ENCODE measurements around the gene GPD1. TPM values are rescaled to one million over a fixed set of nuclear protein-coding genes. Genes with fewer than 3 reads are reported as not detected.

Gene GPD1
- polyA plus RNA-seq, 4 donors = 97.1 to 198 (median 157) TPM

- Histone ChIP-seq H3K4me1 (ENCODE audit: control insufficient read depth in 3 of 3, insufficient read depth in 2 of 3, low read depth in 1 of 3, low read length in 2 of 3) (peaks cover 2 to 79% (median 17%) of the 10 kb centered on the region in 3 donors), H3K36me3 (ENCODE audit: control insufficient read depth in 3 of 3, insufficient read depth in 2 of 3, low read depth in 1 of 3, low read length in 3 of 3) (peaks cover 0 to 58% (median 0%) of the 10 kb centered on the region in 3 donors), H3K4me3 (ENCODE audit: low read depth in 1 of 3, low read length in 3 of 3) (no peak overlapping the region), H3K9me3 (ENCODE audit: control insufficient read depth in 2 of 2, insufficient read depth in 1 of 2, low read depth in 1 of 2, low read length in 1 of 2) (no peaks in the 10 kb centered on the region), H3K27me3 (ENCODE audit: control insufficient read depth in 3 of 3, insufficient read depth in 3 of 3, low read length in 3 of 3) (no peaks in the 10 kb centered on the region), H3K27ac (ENCODE audit: low read depth in 1 of 3, low read length in 2 of 3) (peak overlapping the region; percentile 57 to 61 (median 58))
- DNase-seq (no peak), FAIRE-seq (no peak)
- WGBS, 3 donors = 95 to 97% (median 96%) methylated on average over 17 of the region's 17 CpGs
Measured at GRCh38 chr12:50107416-50108268, 3.8 kb downstream of the GPD1 start.

GRCh38 chr12:50109319-50109718 lies 5.5 kb downstream of the GPD1 start:
- no peaks in the 10 kb centered on the region for H3K27me3 ChIP-seq (ENCODE audit: control insufficient read depth in 3 of 3, insufficient read depth in 3 of 3, low read length in 3 of 3)
- peaks cover 2 to 76% (median 19%) of the 10 kb centered on the region in 3 donors for H3K4me1 ChIP-seq (ENCODE audit: control insufficient read depth in 3 of 3, insufficient read depth in 2 of 3, low read depth in 1 of 3, low read length in 2 of 3)
- H3K4me3 ChIP-seq (ENCODE audit: low read depth in 1 of 3, low read length in 3 of 3) = no peak overlapping the region
- WGBS, 3 donors = 89 to 91% (median 90%) methylated on average over 3 of the region's 3 CpGs
- FAIRE-seq = no peak
- peak overlapping the region; percentile 86 to 92 (median 92) for H3K27ac ChIP-seq (ENCODE audit: low read depth in 1 of 3, low read length in 2 of 3)
- H3K36me3 ChIP-seq (ENCODE audit: control insufficient read depth in 3 of 3, insufficient read depth in 2 of 3, low read depth in 1 of 3, low read length in 3 of 3) = peaks cover 0 to 63% (median 0%) of the 10 kb centered on the region in 3 donors
- H3K9me3 ChIP-seq (ENCODE audit: control insufficient read depth in 2 of 2, insufficient read depth in 1 of 2, low read depth in 1 of 2, low read length in 1 of 2) = no peaks in the 10 kb centered on the region
- DNase-seq = peak in 1 of 2 donors; percentile 14

DNA sequence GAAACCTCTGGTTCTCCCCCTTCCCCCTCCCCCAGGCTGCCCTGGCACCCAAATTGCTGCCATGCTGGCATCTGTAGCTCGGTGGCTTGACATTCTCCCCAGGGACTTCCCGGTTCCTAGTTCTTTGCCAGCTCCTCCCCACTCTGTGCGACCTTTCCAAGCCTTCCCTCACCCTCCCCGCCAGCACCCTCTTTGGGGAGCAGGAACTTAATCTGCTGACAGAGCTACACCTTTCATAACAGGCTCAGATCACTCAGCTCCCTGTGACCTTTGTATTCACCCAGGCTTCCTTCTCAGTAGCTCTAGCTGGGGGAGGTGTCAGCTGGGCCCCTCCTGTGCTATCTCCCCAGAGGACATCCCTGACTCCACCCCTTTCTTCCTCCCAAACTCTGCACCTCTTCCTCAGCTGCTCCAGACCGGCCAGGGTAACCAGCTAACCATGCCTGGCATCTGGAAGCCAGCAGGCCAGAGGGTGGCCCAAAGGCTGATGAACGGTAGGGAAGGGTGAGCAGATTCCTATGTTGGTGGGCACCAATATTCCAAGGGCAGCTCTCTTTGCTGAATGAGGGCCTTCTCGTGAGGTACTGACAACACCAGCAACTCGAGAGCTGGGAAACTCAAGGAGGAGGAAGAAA lies 6.4 kb downstream of the GPD1 start:
- peak; percentile 92 to 98 for DNase-seq
- Histone ChIP-seq H3K9me3 (ENCODE audit: control insufficient read depth in 2 of 2, insufficient read depth in 1 of 2, low read depth in 1 of 2, low read length in 1 of 2) (no peaks in the 10 kb centered on the region), H3K36me3 (ENCODE audit: control insufficient read depth in 3 of 3, insufficient read depth in 2 of 3, low read depth in 1 of 3, low read length in 3 of 3) (peaks cover 0 to 63% (median 0%) of the 10 kb centered on the region in 3 donors), H3K27ac (ENCODE audit: low read depth in 1 of 3, low read length in 2 of 3) (peak overlapping the region; percentile 86 to 92 (median 92)), H3K4me3 (ENCODE audit: low read depth in 1 of 3, low read length in 3 of 3) (no peak overlapping the region), H3K4me1 (ENCODE audit: control insufficient read depth in 3 of 3, insufficient read depth in 2 of 3, low read depth in 1 of 3, low read length in 2 of 3) (peaks cover 1 to 70% (median 19%) of the 10 kb centered on the region in 3 donors), H3K27me3 (ENCODE audit: control insufficient read depth in 3 of 3, insufficient read depth in 3 of 3, low read length in 3 of 3) (no peaks in the 10 kb centered on the region)
- FAIRE-seq = no peak
- WGBS, 3 donors = 14 to 39% (median 28%) methylated on average over 8 of the region's 8 CpGs

- WGBS, 3 donors = 19 to 30% (median 28%) methylated on average over 7 of the region's 7 CpGs
- DNase-seq (peak; percentile 74 to 75), FAIRE-seq (no peak)
- no peak overlapping the region for H3K4me3 ChIP-seq (ENCODE audit: low read depth in 1 of 3, low read length in 3 of 3)
- peak overlapping the region; percentile 86 to 92 (median 92) for H3K27ac ChIP-seq (ENCODE audit: low read depth in 1 of 3, low read length in 2 of 3)
- H3K9me3 ChIP-seq (ENCODE audit: control insufficient read depth in 2 of 2, insufficient read depth in 1 of 2, low read depth in 1 of 2, low read length in 1 of 2) = no peaks in the 10 kb centered on the region
- H3K4me1 ChIP-seq (ENCODE audit: control insufficient read depth in 3 of 3, insufficient read depth in 2 of 3, low read depth in 1 of 3, low read length in 2 of 3) = peaks cover 0 to 63% (median 19%) of the 10 kb centered on the region in 3 donors
- H3K36me3 ChIP-seq (ENCODE audit: control insufficient read depth in 3 of 3, insufficient read depth in 2 of 3, low read depth in 1 of 3, low read length in 3 of 3) = peaks cover 0 to 63% (median 0%) of the 10 kb centered on the region in 3 donors
- no peaks in the 10 kb centered on the region for H3K27me3 ChIP-seq (ENCODE audit: control insufficient read depth in 3 of 3, insufficient read depth in 3 of 3, low read length in 3 of 3)
Measured at GRCh38 chr12:50110762-50111351, 7.0 kb downstream of the GPD1 start.

GRCh38 chr12:50111395-50111692 lies 7.5 kb downstream of the GPD1 start:
- Histone ChIP-seq H3K27me3 (ENCODE audit: control insufficient read depth in 3 of 3, insufficient read depth in 3 of 3, low read length in 3 of 3) (no peaks in the 10 kb centered on the region), H3K9me3 (ENCODE audit: control insufficient read depth in 2 of 2, insufficient read depth in 1 of 2, low read depth in 1 of 2, low read length in 1 of 2) (no peaks in the 10 kb centered on the region), H3K27ac (ENCODE audit: low read depth in 1 of 3, low read length in 2 of 3) (peak overlapping the region; percentile 86 to 92 (median 92)), H3K36me3 (ENCODE audit: control insufficient read depth in 3 of 3, insufficient read depth in 2 of 3, low read depth in 1 of 3, low read length in 3 of 3) (peaks cover 0 to 62% (median 0%) of the 10 kb centered on the region in 3 donors), H3K4me1 (ENCODE audit: control insufficient read depth in 3 of 3, insufficient read depth in 2 of 3, low read depth in 1 of 3, low read length in 2 of 3) (peaks cover 0 to 59% (median 16%) of the 10 kb centered on the region in 3 donors), H3K4me3 (ENCODE audit: low read depth in 1 of 3, low read length in 3 of 3) (peak overlapping the region in 1 of 3 donors; percentile 14)
- WGBS, 3 donors = 10 to 16% (median 12%) methylated on average over 19 of the region's 19 CpGs
- no peak for FAIRE-seq
- DNase-seq = no peak

DNA sequence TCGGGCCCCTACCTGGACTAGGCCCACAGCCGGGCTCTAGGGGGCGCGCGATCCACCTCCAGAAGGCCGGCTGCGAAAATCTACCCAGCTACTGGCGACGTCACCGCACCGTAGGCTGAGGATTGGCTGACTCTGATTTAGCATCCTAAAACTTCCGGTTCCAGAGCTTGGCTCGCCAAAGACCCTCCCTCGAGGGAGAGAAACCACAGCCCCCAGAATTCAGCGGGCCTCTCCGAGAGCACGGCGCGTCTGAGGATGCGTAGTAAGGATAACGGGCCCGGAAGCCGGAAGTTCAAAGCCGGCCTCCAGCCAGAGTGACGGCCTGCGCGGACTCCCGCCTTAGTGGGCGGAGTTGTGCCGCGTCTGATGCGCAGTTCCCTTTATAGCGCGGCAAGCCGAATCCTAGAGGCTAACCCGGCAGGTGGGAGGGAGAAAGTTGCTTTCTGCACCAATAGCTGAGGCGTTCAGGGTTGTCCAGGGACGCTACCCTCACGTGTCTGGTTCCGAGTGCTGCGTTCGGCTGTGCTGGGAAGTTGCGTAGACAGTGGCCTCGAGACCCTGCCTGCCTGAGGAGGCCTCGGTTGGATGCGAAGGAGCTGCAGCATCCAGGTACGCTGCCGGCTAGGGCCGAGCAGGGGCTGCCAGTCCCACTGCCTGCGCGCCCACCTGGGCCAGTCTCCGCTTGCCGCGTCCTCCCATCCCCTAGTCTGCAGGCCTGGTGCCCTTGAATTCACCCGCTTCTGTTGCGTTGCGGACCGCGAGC lies 8.1 kb downstream of the GPD1 start, which contains the start of gene COX14:
Gene COX14 (plus strand): TSS at position 544 of the 763 bp plus-strand sequence. CDS start 7,808 bp downstream, outside the sequence.
- no peaks in the 10 kb centered on the region for H3K9me3 ChIP-seq (ENCODE audit: control insufficient read depth in 2 of 2, insufficient read depth in 1 of 2, low read depth in 1 of 2, low read length in 1 of 2)
- H3K27ac ChIP-seq (ENCODE audit: low read depth in 1 of 3, low read length in 2 of 3) = peak within 1 kb of the TSS; percentile 86 to 99 (median 92)
- H3K36me3 ChIP-seq (ENCODE audit: control insufficient read depth in 3 of 3, insufficient read depth in 2 of 3, low read depth in 1 of 3, low read length in 3 of 3) = peaks cover 0 to 59% (median 0%) of the 10 kb centered on the region in 3 donors
- H3K4me3 ChIP-seq (ENCODE audit: low read depth in 1 of 3, low read length in 3 of 3) = peak within 1 kb of the TSS; percentile 76 to 98 (median 83)
- no peak for FAIRE-seq
- peaks cover 0 to 54% (median 14%) of the 10 kb centered on the region in 3 donors for H3K4me1 ChIP-seq (ENCODE audit: control insufficient read depth in 3 of 3, insufficient read depth in 2 of 3, low read depth in 1 of 3, low read length in 2 of 3)
- DNase-seq = peak; percentile 99 to 100
- no peaks in the 10 kb centered on the region for H3K27me3 ChIP-seq (ENCODE audit: control insufficient read depth in 3 of 3, insufficient read depth in 3 of 3, low read length in 3 of 3)
- 0 to 1% (median 0%) methylated on average over 53 to 59 of the region's 59 CpGs for WGBS, 3 donors

- FAIRE-seq = no peak
- Histone ChIP-seq H3K9me3 (ENCODE audit: control insufficient read depth in 2 of 2, insufficient read depth in 1 of 2, low read depth in 1 of 2, low read length in 1 of 2) (no peaks in the 10 kb centered on the region), H3K27ac (ENCODE audit: low read depth in 1 of 3, low read length in 2 of 3) (peak overlapping the region; percentile 84 to 99 (median 86)), H3K4me3 (ENCODE audit: low read depth in 1 of 3, low read length in 3 of 3) (peak overlapping the region; percentile 76 to 98 (median 83)), H3K36me3 (ENCODE audit: control insufficient read depth in 3 of 3, insufficient read depth in 2 of 3, low read depth in 1 of 3, low read length in 3 of 3) (peaks cover 0 to 59% (median 0%) of the 10 kb centered on the region in 3 donors), H3K27me3 (ENCODE audit: control insufficient read depth in 3 of 3, insufficient read depth in 3 of 3, low read length in 3 of 3) (no peaks in the 10 kb centered on the region), H3K4me1 (ENCODE audit: control insufficient read depth in 3 of 3, insufficient read depth in 2 of 3, low read depth in 1 of 3, low read length in 2 of 3) (peaks cover 3 to 50% (median 13%) of the 10 kb centered on the region in 3 donors)
- WGBS, 3 donors = 2 to 17% (median 7%) methylated on average over 25 to 26 of the region's 26 CpGs
- peak in 1 of 2 donors; percentile 71 for DNase-seq
Measured at GRCh38 chr12:50112456-50113218, 8.8 kb downstream of the GPD1 start.
